ENCODE measurements around the gene KASH5.
"Not testable (repeated sequence)": the region's sequence is repeated elsewhere in the genome, so short reads cannot be mapped to it uniquely, and the experiment has no call there.

KASH5 gene

GRCh38 chr19:49362048-49362928, 25.8 kb upstream of the KASH5 start, which contains the start of gene TEAD2:
Gene TEAD2, minus strand, starts transcription at chr19:49362416. Its CDS starts 2,341 bp downstream, at chr19:49360075.
- peak; percentile 70 for DNase-seq (ENCODE audit: low read depth, low spot score)

- no peak for DNase-seq (ENCODE audit: low read depth, low spot score)
Observed at GRCh38 chr19:49362929-49363267, 25.2 kb upstream of the KASH5 start.

- DNase-seq (ENCODE audit: low read depth, low spot score): peak; percentile 100
Observed at GRCh38 chr19:49363268-49364082, 24.6 kb upstream of the KASH5 start, which contains the start of gene DKKL1. Gene DKKL1, plus strand, starts transcription at chr19:49363877. Its CDS starts 122 bp downstream, at chr19:49363999.

- DNase-seq (ENCODE audit: low read depth, low spot score): no peak
Observed at GRCh38 chr19:49364083-49364737, 23.8 kb upstream of the KASH5 start.

GRCh38 chr19:49366110-49366509, 21.9 kb upstream of the KASH5 start:
- no peak for DNase-seq (ENCODE audit: low read depth, low spot score)

- no peak for DNase-seq (ENCODE audit: low read depth, low spot score)
Observed at GRCh38 chr19:49368711-49369358, 19.2 kb upstream of the KASH5 start.

- DNase-seq (ENCODE audit: low read depth, low spot score): no peak
Observed at GRCh38 chr19:49371184-49371583, 16.9 kb upstream of the KASH5 start.

- not testable (repeated sequence) for DNase-seq (ENCODE audit: low read depth, low spot score)
Observed at GRCh38 chr19:49373174-49373573, 14.9 kb upstream of the KASH5 start.

- DNase-seq (ENCODE audit: low read depth, low spot score): no peak
Observed at GRCh38 chr19:49374665-49375434, 13.2 kb upstream of the KASH5 start.

- no peak for DNase-seq (ENCODE audit: low read depth, low spot score)
Observed at GRCh38 chr19:49378512-49378911, 9.5 kb upstream of the KASH5 start.

GRCh38 chr19:49380391-49380790, 7.7 kb upstream of the KASH5 start:
- DNase-seq (ENCODE audit: low read depth, low spot score): no peak

- DNase-seq (ENCODE audit: low read depth, low spot score): no peak
Observed at GRCh38 chr19:49382639-49383038, 5.4 kb upstream of the KASH5 start.

GRCh38 chr19:49383599-49383998, 4.5 kb upstream of the KASH5 start:
- no peak for DNase-seq (ENCODE audit: low read depth, low spot score)

- no peak for DNase-seq (ENCODE audit: low read depth, low spot score)
Observed at GRCh38 chr19:49389406-49389805, 1.4 kb downstream of the KASH5 start.

GRCh38 chr19:49390131-49390928, 2.3 kb downstream of the KASH5 start:
- DNase-seq (ENCODE audit: low read depth, low spot score): no peak

GRCh38 chr19:49390929-49391359, 2.9 kb downstream of the KASH5 start:
- DNase-seq (ENCODE audit: low read depth, low spot score): no peak

- DNase-seq (ENCODE audit: low read depth, low spot score): peak; percentile 88
Observed at GRCh38 chr19:49391581-49392399, 3.7 kb downstream of the KASH5 start.

GRCh38 chr19:49393881-49394280, 5.8 kb downstream of the KASH5 start:
- no peak for DNase-seq (ENCODE audit: low read depth, low spot score)
